ENCODE measurements around the gene TRABD. TPM values are rescaled to one million over a fixed set of nuclear protein-coding genes. Genes with fewer than 3 reads are reported as not detected.
"Not testable (repeated sequence)": the region's sequence is repeated elsewhere in the genome, so short reads cannot be mapped to it uniquely, and the experiment has no call there.

Gene TRABD
- total and polyA plus RNA-seq, 7 donors, result 14.2 to 88.1 (median 21.4) TPM

DNA sequence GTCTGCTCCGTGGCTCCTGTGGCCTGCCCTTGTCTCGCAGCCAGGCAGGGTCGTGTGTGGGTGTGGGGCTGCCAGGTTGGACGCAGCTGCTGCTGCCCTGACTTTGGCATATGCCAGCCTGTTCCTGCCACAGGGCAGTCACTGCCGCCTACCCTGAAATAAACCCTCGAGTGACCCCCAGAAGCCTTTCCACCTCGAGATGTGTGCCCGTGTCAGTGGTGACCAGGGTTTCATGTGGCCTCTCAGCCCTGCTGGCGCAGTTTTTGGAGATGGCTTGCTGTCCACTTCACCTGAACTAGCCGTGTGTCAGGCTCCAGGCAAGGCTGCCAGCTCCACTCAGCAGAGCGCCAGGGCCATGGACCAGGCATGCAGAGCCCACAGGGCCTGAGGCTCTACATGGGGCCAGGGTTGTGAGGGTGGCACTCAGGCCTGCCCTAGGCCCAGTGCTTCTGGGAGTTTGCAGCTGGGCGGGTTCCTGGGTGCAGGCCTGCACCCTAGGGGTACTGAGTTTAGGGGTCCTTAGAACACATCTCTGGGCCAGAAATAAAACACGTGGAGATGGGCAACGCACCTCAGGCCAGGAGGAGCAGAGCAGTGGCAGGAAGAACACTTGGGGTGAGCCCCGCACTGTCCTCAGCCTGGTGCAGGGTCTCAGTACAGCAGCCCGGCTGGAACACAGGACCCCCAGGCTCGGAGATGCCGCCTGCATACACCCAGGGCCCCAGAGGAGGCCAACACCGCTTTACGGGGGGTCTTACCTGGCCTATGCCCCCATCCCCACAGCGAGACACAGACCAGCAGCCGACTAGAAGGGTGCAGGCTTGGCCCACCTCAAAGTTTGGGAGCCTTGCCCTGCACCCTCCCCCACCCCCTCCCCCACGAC lies 24.0 kb upstream of the TRABD start:
- WGBS, 2 donors, result 87 to 88% methylated on average over 23 of the region's 23 CpGs
- Histone ChIP-seq H3K27me3 (no peaks in the 10 kb centered on the region), H3K9me3 (no peaks in the 10 kb centered on the region), H3K27ac (no peak overlapping the region), H3K4me1 (no peaks in the 10 kb centered on the region), H3K36me3 (peaks cover 0 to 12% (median 0%) of the 10 kb centered on the region in 4 donors), H3K4me3 (no peak overlapping the region)
- intact Hi-C loops (cut with DNase I), result no loop called here
- TF ChIP-seq POLR2A (IDR thresholded peaks at IDR 0.05) (no peak), EP300 (IDR thresholded peaks at IDR 0.05) (no peak), POLR2AphosphoS5 (IDR thresholded peaks at IDR 0.05) (no peak)
- TF ChIP-seq, protein P1, sequence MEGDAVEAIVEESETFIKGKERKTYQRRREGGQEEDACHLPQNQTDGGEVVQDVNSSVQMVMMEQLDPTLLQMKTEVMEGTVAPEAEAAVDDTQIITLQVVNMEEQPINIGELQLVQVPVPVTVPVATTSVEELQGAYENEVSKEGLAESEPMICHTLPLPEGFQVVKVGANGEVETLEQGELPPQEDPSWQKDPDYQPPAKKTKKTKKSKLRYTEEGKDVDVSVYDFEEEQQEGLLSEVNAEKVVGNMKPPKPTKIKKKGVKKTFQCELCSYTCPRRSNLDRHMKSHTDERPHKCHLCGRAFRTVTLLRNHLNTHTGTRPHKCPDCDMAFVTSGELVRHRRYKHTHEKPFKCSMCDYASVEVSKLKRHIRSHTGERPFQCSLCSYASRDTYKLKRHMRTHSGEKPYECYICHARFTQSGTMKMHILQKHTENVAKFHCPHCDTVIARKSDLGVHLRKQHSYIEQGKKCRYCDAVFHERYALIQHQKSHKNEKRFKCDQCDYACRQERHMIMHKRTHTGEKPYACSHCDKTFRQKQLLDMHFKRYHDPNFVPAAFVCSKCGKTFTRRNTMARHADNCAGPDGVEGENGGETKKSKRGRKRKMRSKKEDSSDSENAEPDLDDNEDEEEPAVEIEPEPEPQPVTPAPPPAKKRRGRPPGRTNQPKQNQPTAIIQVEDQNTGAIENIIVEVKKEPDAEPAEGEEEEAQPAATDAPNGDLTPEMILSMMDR (IDR thresholded peaks at IDR 0.05), result no peak
- DNase-seq, result no peak

GRCh38 chr22:50162391-50162956 lies 23.2 kb upstream of the TRABD start:
- no peak for TF ChIP-seq POLR2AphosphoS5 (IDR thresholded peaks at IDR 0.05)
- TF ChIP-seq POLR2A (IDR thresholded peaks at IDR 0.05), result no peak
- TF ChIP-seq EP300 (IDR thresholded peaks at IDR 0.05), result no peak
- TF ChIP-seq, protein P1 (IDR thresholded peaks at IDR 0.05), result no peak
- Histone ChIP-seq H3K27ac (no peak overlapping the region), H3K36me3 (peaks cover 0 to 12% (median 0%) of the 10 kb centered on the region in 4 donors), H3K9me3 (no peaks in the 10 kb centered on the region), H3K4me1 (no peaks in the 10 kb centered on the region), H3K4me3 (no peak overlapping the region), H3K27me3 (no peaks in the 10 kb centered on the region)
- intact Hi-C loops (cut with DNase I), result no loop called here
- DNase-seq, result no peak
- WGBS, 2 donors, result 85 to 89% methylated on average over 10 of the region's 10 CpGs

GRCh38 chr22:50165436-50166123 lies 20.1 kb upstream of the TRABD start:
- Histone ChIP-seq H3K9me3 (no peaks in the 10 kb centered on the region), H3K27ac (no peak overlapping the region), H3K27me3 (peaks cover 8 to 18% (median 11%) of the 10 kb centered on the region in 3 donors), H3K36me3 (no peaks in the 10 kb centered on the region), H3K4me1 (peaks cover 0 to 10% (median 9%) of the 10 kb centered on the region in 4 donors), H3K4me3 (no peak overlapping the region)
- TF ChIP-seq POLR2AphosphoS5 (IDR thresholded peaks at IDR 0.05) (no peak), POLR2A (IDR thresholded peaks at IDR 0.05) (no peak), EP300 (IDR thresholded peaks at IDR 0.05) (no peak)
- TF ChIP-seq, protein P1 (IDR thresholded peaks at IDR 0.05), result no peak
- intact Hi-C loops (cut with DNase I), result no loop called here
- DNase-seq, result peak; percentile 52
- 94 to 96% methylated on average over 28 of the region's 28 CpGs for whole genome bisulfite sequencing, 2 donors

GRCh38 chr22:50167689-50168489 lies 17.8 kb upstream of the TRABD start:
- 45 to 66% methylated on average over 11 of the region's 11 CpGs for WGBS, 2 donors
- no peaks in the 10 kb centered on the region for H3K36me3 ChIP-seq
- H3K9me3 ChIP-seq, result no peaks in the 10 kb centered on the region
- peaks cover 17 to 36% (median 24%) of the 10 kb centered on the region in 3 donors for H3K27me3 ChIP-seq
- no peak overlapping the region for H3K27ac ChIP-seq
- intact Hi-C loops (cut with DNase I), result no loop called here
- TF ChIP-seq POLR2A (IDR thresholded peaks at IDR 0.05), result no peak
- TF ChIP-seq, protein P1 (IDR thresholded peaks at IDR 0.05), result no peak
- no peak for TF ChIP-seq EP300 (IDR thresholded peaks at IDR 0.05)
- no peak for TF ChIP-seq POLR2AphosphoS5 (IDR thresholded peaks at IDR 0.05)
- no peak overlapping the region for H3K4me3 ChIP-seq
- peak; percentile 36 for DNase-seq
- H3K4me1 ChIP-seq, result peaks cover 0 to 16% (median 14%) of the 10 kb centered on the region in 4 donors

GRCh38 chr22:50168490-50169180 lies 17.1 kb upstream of the TRABD start:
- H3K27ac ChIP-seq; H3K9me3 ChIP-seq; intact Hi-C loops (cut with DNase I); H3K36me3 ChIP-seq; H3K4me3 ChIP-seq: not testable (repeated sequence)
- Histone ChIP-seq H3K27me3 (peaks cover 17 to 43% (median 28%) of the 10 kb centered on the region in 3 donors), H3K4me1 (peaks cover 0 to 16% (median 14%) of the 10 kb centered on the region in 4 donors)
- WGBS, 2 donors, result 66 to 86% methylated on average over 5 of the region's 5 CpGs
- DNase-seq, result peak; percentile 40

Measured in sigmoid colon (tissue), 7 donors.